Measurements from ENCODE around the gene NCCRP1. TPM values are rescaled to one million over a fixed set of nuclear protein-coding genes. Genes with fewer than 3 reads are reported as not detected.

NCCRP1 gene
- total RNA-seq, 1 donor from 2014 or later = 1.9 TPM

DNA sequence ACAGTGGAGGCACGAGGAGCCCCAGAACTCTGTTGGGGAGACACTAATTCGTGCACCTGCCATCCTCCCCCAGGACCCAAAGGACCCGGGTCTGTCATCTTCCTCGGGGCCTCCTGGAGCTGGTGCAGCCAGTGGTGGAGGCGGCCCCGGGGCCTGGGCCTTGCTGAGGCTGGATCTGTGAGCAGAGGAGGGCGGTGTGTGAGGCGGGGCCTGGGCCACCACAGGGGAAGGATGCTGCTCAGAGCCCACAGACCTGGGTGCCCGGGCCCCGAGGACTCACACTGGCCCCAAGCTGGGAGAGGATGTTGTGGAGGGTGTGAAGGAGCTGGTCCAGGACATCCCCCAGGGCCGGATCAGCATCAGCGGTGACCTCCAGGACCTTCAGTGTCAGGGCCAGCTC lies 39.8 kb downstream of the NCCRP1 start:
- no peak overlapping the region for H3K4me2 ChIP-seq
- H3K27ac Mint-ChIP-seq = no peak overlapping the region
- H3K27me3 Mint-ChIP-seq (ENCODE audit: insufficient read depth, low read depth) = peaks cover 15% of the 10 kb centered on the region
- H3K9ac ChIP-seq = no peak overlapping the region
- H3K79me2 ChIP-seq (ENCODE audit: low read depth) = no peaks in the 10 kb centered on the region
- H3K4me1 ChIP-seq = no peaks in the 10 kb centered on the region
- H3K27me3 ChIP-seq = peaks cover 58% of the 10 kb centered on the region
- H3F3A ChIP-seq (ENCODE audit: low read depth) = no peaks in the 10 kb centered on the region
- H3K36me3 Mint-ChIP-seq = no peaks in the 10 kb centered on the region
- no peaks in the 10 kb centered on the region for H3K9me3 ChIP-seq (ENCODE audit: low read depth)
- no peak for DNase-seq (ENCODE audit: low spot score)
- no peaks in the 10 kb centered on the region for H3K4me1 Mint-ChIP-seq
- no peaks in the 10 kb centered on the region for H4K20me1 ChIP-seq (ENCODE audit: low read depth)
- TF ChIP-seq, protein P1, sequence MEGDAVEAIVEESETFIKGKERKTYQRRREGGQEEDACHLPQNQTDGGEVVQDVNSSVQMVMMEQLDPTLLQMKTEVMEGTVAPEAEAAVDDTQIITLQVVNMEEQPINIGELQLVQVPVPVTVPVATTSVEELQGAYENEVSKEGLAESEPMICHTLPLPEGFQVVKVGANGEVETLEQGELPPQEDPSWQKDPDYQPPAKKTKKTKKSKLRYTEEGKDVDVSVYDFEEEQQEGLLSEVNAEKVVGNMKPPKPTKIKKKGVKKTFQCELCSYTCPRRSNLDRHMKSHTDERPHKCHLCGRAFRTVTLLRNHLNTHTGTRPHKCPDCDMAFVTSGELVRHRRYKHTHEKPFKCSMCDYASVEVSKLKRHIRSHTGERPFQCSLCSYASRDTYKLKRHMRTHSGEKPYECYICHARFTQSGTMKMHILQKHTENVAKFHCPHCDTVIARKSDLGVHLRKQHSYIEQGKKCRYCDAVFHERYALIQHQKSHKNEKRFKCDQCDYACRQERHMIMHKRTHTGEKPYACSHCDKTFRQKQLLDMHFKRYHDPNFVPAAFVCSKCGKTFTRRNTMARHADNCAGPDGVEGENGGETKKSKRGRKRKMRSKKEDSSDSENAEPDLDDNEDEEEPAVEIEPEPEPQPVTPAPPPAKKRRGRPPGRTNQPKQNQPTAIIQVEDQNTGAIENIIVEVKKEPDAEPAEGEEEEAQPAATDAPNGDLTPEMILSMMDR (IDR thresholded peaks at IDR 0.05) = no peak
- no peak for TF ChIP-seq EZH2phosphoT487 (IDR thresholded peaks at IDR 0.05)
- no peak for TF ChIP-seq EZH2 (IDR thresholded peaks at IDR 0.05)
- no peak overlapping the region for H3K4me3 ChIP-seq
- H3K9me3 Mint-ChIP-seq = no peaks in the 10 kb centered on the region
- no peak overlapping the region for H3K4me3 Mint-ChIP-seq
- H3K36me3 ChIP-seq = no peaks in the 10 kb centered on the region
- H2AFZ ChIP-seq (replicated peaks) = no peak overlapping the region
- no peak overlapping the region for H3K27ac ChIP-seq

DNA sequence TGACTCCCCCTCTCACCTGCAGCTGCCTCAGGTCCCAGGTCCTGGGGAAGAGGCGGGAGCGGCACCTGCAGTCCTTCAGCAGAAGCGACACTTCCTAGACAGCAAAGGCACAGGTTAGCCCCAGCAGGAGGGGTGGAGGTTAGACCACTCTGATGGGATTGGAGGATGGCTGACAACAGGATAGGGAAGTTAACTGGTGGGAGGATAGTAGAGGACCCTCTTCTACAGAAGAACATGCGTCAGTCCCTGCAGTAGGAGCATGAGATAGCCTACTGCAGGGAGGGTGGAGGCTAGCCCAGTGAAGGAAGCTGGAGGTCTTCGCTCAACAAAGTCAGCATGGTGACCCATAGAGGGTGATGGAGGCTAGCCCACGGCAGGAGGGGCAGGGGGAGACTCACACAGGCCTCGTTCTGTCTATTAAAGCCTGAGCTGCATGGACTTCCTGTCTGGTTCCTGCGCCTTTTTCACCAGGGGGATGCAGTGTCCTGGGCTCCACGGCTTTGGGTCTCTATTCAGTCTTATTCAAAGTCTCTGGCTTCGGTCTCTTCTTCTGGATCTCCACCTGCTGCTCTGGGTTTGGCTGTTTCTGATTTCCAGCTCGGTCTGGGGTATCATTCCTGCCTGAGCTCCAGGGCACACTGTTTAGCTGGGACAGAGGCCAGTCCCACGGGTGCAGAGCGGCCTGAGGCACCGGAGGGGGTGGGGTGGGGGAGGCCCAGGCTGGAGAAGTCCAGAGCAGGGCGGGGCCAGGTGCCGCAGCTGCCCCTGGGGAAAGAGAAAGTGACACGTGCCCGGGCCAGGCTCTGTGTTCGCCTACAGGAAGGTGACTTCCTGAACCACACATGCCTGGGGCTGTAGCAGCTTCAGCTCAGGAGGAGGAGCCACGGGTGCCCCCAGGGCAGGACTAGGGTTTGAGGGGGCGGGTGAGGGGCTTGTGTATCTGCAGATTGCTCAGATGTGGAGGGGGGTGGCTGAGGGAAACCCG lies 40.7 kb downstream of the NCCRP1 start:
- peaks cover 15% of the 10 kb centered on the region for H3K27me3 Mint-ChIP-seq (ENCODE audit: insufficient read depth, low read depth)
- no peak for TF ChIP-seq EZH2phosphoT487 (IDR thresholded peaks at IDR 0.05)
- TF ChIP-seq, protein P1 (IDR thresholded peaks at IDR 0.05) = no peak

DNA sequence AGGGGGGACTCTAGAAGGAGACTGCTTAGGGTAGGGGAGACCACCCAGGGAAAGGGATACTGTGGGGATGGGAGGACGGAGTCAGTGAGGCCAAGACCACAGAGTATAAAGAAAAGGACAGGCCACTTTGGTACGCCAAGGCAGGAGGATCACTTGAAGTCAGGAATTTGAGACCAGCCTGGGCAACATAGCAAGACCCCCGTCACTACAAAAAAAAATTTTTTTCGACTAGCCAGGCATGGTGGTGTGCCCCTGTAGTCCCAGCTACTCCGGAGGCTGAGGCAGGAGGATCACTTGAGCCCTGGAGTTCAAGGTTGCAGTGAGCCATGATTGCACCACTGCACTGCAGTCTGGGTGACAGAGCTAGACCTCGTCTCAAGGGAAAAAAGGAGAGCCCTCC lies 41.4 kb downstream of the NCCRP1 start:
- H4K20me1 ChIP-seq (ENCODE audit: low read depth) = no peaks in the 10 kb centered on the region
- H3K36me3 Mint-ChIP-seq = no peaks in the 10 kb centered on the region
- H3K4me1 Mint-ChIP-seq = peaks cover 2% of the 10 kb centered on the region
- H3K36me3 ChIP-seq = no peaks in the 10 kb centered on the region
- H3K4me1 ChIP-seq = no peaks in the 10 kb centered on the region
- H3K27ac ChIP-seq = no peak overlapping the region
- DNase-seq (ENCODE audit: low spot score) = no peak
- H3K27ac Mint-ChIP-seq = no peak overlapping the region
- no peak overlapping the region for H2AFZ ChIP-seq (replicated peaks)
- no peak overlapping the region for H3K4me3 Mint-ChIP-seq
- H3K79me2 ChIP-seq (ENCODE audit: low read depth) = no peaks in the 10 kb centered on the region
- H3K4me3 ChIP-seq = no peak overlapping the region
- peaks cover 14% of the 10 kb centered on the region for H3K27me3 Mint-ChIP-seq (ENCODE audit: insufficient read depth, low read depth)
- H3K9ac ChIP-seq = no peak overlapping the region
- no peaks in the 10 kb centered on the region for H3K9me3 Mint-ChIP-seq
- H3K9me3 ChIP-seq (ENCODE audit: low read depth) = no peaks in the 10 kb centered on the region
- H3K27me3 ChIP-seq = peaks cover 49% of the 10 kb centered on the region
- H3K4me2 ChIP-seq = no peak overlapping the region
- TF ChIP-seq, protein P1 (IDR thresholded peaks at IDR 0.05) = no peak
- TF ChIP-seq EZH2 (IDR thresholded peaks at IDR 0.05) (no peak), EZH2phosphoT487 (IDR thresholded peaks at IDR 0.05) (no peak)
- H3F3A ChIP-seq (ENCODE audit: low read depth) = no peaks in the 10 kb centered on the region

More for the DNA sequence above, 40.7 kb downstream of the NCCRP1 start:
- no peaks in the 10 kb centered on the region for H3K79me2 ChIP-seq (ENCODE audit: low read depth)
- no peaks in the 10 kb centered on the region for H3F3A ChIP-seq (ENCODE audit: low read depth)
- H3K4me1 Mint-ChIP-seq = no peaks in the 10 kb centered on the region
- no peaks in the 10 kb centered on the region for H4K20me1 ChIP-seq (ENCODE audit: low read depth)
- DNase-seq (ENCODE audit: low spot score) = no peak
- H3K4me3 ChIP-seq = no peak overlapping the region
- no peak overlapping the region for H3K27ac ChIP-seq
- H3K9me3 ChIP-seq (ENCODE audit: low read depth) = no peaks in the 10 kb centered on the region
- no peak overlapping the region for H3K9ac ChIP-seq
- no peaks in the 10 kb centered on the region for H3K36me3 Mint-ChIP-seq
- H3K4me1 ChIP-seq = no peaks in the 10 kb centered on the region
- no peaks in the 10 kb centered on the region for H3K9me3 Mint-ChIP-seq
- H2AFZ ChIP-seq (replicated peaks) = no peak overlapping the region
- H3K27me3 ChIP-seq = peaks cover 52% of the 10 kb centered on the region
- no peak overlapping the region for H3K4me3 Mint-ChIP-seq
- no peak overlapping the region for H3K4me2 ChIP-seq
- no peak overlapping the region for H3K27ac Mint-ChIP-seq
- no peaks in the 10 kb centered on the region for H3K36me3 ChIP-seq
